Chondrocyte (in vitro differentiated cells): ENCODE measurements around the gene COL2A1. TPM values are rescaled to one million over a fixed set of nuclear protein-coding genes. Genes with fewer than 3 reads are reported as not detected.

Experiments used
- DNase-seq: peaks from one replicate; pipeline ENCODE4 v3.0.0; 2021; ENCODE audit warnings: mixed read lengths, low spot score
- H3K27ac Mint-ChIP-seq: one replicate; pipeline ENCODE4 v1.8.0; 2021; ENCODE audit warnings: mild to moderate bottlenecking, moderate library complexity, mixed read lengths; ENCODE audit not compliant: unreplicated experiment
- H3K27me3 Mint-ChIP-seq: 2 replicates; pipeline ENCODE4 v1.8.0; 2021; ENCODE audit warnings: low read depth, mixed read lengths
- H3K36me3 Mint-ChIP-seq: 2 replicates; pipeline ENCODE4 v1.8.0; 2021; ENCODE audit warnings: low read depth, mixed read lengths
- H3K4me1 Mint-ChIP-seq: 2 replicates; pipeline ENCODE4 v1.8.0; 2021; ENCODE audit warnings: low read depth, mild to moderate bottlenecking, mixed read lengths
- H3K4me3 Mint-ChIP-seq: one replicate; pipeline ENCODE4 v1.8.0; 2021; ENCODE audit warnings: mild to moderate bottlenecking, moderate library complexity, mixed read lengths; ENCODE audit not compliant: unreplicated experiment
- H3K9me3 Mint-ChIP-seq: 2 replicates; pipeline ENCODE4 v1.8.0; 2021; ENCODE audit warnings: low read depth, mixed read lengths
- total RNA-seq: library from RNA; stranded (reverse); gene quantifications from 3 replicates; pipeline ENCODE4 v1.2.1, GENCODE V29; 2021
- TF ChIP-seq, protein P1 (sequence below): fragments of 200-600 bp; sonication (generic); IDR thresholded peaks from 2 replicates; pipeline ENCODE4 v1.5.0; 2021; ENCODE audit warnings: antibody characterized with exemption, mild to moderate bottlenecking, moderate library complexity

COL2A1 gene
- total RNA-seq, 1 donor from 2014 or later = 35.6 TPM

DNA sequence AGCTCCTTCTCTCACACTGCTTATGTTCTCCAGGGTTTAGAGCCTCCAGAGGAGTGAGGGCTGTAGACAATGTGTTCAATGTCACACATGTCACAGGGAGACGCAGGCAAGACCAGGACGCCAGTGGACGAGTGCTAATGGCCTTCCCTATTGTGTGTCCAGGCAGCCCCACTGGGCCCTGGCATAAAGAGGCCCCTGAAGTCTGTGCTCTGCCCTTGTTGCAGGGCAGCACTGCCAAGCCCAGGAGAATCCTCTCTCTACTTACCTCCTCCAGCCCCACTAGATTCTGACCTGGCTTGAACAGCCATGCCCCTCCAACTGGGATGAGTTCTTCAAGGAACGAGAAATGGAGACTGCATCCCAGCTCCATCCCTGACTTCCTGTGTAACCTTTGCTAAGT lies 65.7 kb downstream of the COL2A1 start:
- TF ChIP-seq, protein P1, sequence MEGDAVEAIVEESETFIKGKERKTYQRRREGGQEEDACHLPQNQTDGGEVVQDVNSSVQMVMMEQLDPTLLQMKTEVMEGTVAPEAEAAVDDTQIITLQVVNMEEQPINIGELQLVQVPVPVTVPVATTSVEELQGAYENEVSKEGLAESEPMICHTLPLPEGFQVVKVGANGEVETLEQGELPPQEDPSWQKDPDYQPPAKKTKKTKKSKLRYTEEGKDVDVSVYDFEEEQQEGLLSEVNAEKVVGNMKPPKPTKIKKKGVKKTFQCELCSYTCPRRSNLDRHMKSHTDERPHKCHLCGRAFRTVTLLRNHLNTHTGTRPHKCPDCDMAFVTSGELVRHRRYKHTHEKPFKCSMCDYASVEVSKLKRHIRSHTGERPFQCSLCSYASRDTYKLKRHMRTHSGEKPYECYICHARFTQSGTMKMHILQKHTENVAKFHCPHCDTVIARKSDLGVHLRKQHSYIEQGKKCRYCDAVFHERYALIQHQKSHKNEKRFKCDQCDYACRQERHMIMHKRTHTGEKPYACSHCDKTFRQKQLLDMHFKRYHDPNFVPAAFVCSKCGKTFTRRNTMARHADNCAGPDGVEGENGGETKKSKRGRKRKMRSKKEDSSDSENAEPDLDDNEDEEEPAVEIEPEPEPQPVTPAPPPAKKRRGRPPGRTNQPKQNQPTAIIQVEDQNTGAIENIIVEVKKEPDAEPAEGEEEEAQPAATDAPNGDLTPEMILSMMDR = no peak
- DNase-seq = no peak
- H3K36me3 Mint-ChIP-seq = no peaks in the 10 kb centered on the region
- H3K4me3 Mint-ChIP-seq = no peak overlapping the region
- no peaks in the 10 kb centered on the region for H3K9me3 Mint-ChIP-seq
- no peak overlapping the region for H3K27ac Mint-ChIP-seq
- H3K27me3 Mint-ChIP-seq = no peaks in the 10 kb centered on the region
- peaks cover 15% of the 10 kb centered on the region for H3K4me1 Mint-ChIP-seq

DNA sequence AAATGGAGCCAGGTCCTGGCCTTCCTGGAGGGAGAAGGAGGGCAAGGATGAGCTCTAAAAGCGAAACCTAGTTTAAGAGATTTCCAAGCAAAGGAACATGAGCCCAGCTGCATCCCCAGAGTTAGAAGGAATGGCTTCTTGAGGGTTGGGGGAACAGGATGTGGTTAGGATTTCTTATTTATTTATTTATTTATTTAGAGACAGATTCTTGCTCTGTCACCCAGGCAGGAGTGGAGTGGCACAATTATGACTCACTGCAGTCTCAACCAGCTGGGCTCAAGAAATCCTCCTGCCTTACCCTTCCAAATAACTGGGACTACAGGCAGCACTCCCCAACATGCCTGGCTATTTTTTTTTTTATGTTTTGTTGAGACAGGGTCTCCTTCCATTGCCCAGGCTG lies 66.2 kb downstream of the COL2A1 start:
- Mint-ChIP-seq H3K4me3 (no peak overlapping the region), H3K4me1 (peaks cover 15% of the 10 kb centered on the region), H3K27me3 (no peaks in the 10 kb centered on the region), H3K9me3 (no peaks in the 10 kb centered on the region), H3K36me3 (no peaks in the 10 kb centered on the region), H3K27ac (no peak overlapping the region)
- TF ChIP-seq, protein P1 = no peak
- DNase-seq = no peak

DNA sequence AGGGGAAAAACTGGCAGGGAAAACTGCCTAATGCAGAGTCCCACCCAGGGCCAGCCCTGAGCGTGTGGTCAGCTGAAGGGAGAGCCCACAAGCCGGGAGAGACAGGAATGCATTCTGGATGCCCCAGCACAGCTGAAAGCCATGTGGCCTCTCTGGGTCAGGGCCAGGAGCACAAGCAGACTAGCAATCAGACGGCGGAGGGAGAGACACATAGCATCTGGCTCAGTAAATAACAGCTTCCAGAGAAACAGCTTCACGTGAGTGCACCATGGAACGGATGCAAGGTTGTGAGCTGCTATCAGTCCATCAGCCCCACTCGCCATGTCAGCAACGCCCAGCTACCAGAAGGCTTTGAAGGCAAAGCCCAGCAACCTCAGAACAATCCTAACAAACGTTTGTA lies 69.1 kb downstream of the COL2A1 start:
- DNase-seq = no peak
- TF ChIP-seq, protein P1 = no peak
- Mint-ChIP-seq H3K4me1 (peaks cover 15% of the 10 kb centered on the region), H3K4me3 (no peak overlapping the region), H3K27ac (no peak overlapping the region), H3K9me3 (no peaks in the 10 kb centered on the region), H3K36me3 (no peaks in the 10 kb centered on the region), H3K27me3 (peaks cover 9% of the 10 kb centered on the region)

DNA sequence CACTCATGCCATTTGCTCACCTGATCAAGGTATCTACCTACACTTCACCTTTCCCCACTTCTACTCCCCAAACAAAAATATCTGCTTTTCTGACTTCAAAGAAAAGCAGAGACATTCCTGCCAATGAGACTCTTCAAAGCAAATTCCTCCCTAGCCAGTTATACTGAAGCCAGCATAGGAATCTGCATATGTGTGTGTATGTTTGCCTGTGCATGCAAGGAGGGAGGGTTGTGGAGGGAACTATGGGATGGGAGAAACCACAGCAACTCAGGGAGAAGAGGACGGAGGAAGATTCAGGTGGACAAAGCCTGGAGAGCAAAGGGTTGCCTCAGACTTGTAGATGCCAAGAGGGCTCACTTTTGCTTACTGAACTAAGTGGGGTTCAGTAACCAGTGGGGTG lies 73.1 kb downstream of the COL2A1 start:
- TF ChIP-seq, protein P1 = no peak
- no peaks in the 10 kb centered on the region for H3K9me3 Mint-ChIP-seq
- no peaks in the 10 kb centered on the region for H3K36me3 Mint-ChIP-seq
- H3K27ac Mint-ChIP-seq = no peak overlapping the region
- H3K4me3 Mint-ChIP-seq = no peak overlapping the region
- no peak for DNase-seq
- H3K27me3 Mint-ChIP-seq = peaks cover 14% of the 10 kb centered on the region
- H3K4me1 Mint-ChIP-seq = peaks cover 10% of the 10 kb centered on the region

DNA sequence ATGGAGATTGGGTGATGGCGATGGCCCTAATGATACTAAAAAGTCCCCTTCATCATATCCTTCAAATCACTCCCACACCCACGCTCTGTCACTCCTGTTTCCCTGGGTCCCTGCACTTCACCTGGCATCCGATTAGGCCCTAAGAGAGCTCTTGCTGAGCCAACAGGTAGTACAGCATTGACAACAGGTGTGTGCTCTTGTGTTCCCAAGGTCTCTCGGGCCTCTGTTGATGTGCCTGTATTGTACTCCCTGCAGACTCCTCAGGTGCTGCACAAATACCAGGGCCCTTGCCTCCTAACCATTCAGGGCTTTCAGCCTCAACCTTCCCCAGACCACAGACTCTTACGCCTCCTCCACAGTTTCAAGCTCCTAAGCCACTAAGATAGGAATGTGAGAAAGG lies 73.6 kb downstream of the COL2A1 start:
- Mint-ChIP-seq H3K9me3 (no peaks in the 10 kb centered on the region), H3K27me3 (peaks cover 14% of the 10 kb centered on the region), H3K4me3 (no peak overlapping the region), H3K36me3 (no peaks in the 10 kb centered on the region), H3K27ac (no peak overlapping the region), H3K4me1 (peaks cover 10% of the 10 kb centered on the region)
- DNase-seq = no peak
- TF ChIP-seq, protein P1 = no peak
